GM19043 (cell line): Measurements from ENCODE around the gene SERPINA1.
"Not testable (repeated sequence)": the region's sequence is repeated elsewhere in the genome, so short reads cannot be mapped to it uniquely, and the experiment has no call there.

Experiments used
- ATAC-seq: cut with Tn5 transposase; IDR thresholded peaks from one replicate; pipeline ENCODE4 v1.9.1; 2021; ENCODE audit warnings: low read depth; ENCODE audit not compliant: unreplicated experiment

Gene SERPINA1

GRCh38 chr14:94373708-94374107, 14.7 kb downstream of the SERPINA1 start:
- ATAC-seq: no peak

GRCh38 chr14:94372021-94372605, 16.3 kb downstream of the SERPINA1 start:
- ATAC-seq: no peak

- ATAC-seq: no peak
Measured at GRCh38 chr14:94370524-94370910, 17.9 kb downstream of the SERPINA1 start.

- ATAC-seq: not testable (repeated sequence)
Measured at GRCh38 chr14:94369766-94370523, 18.5 kb downstream of the SERPINA1 start.

- ATAC-seq: no peak
Measured at GRCh38 chr14:94368956-94369355, 19.4 kb downstream of the SERPINA1 start.

- no peak for ATAC-seq
Measured at GRCh38 chr14:94368243-94368590, 20.2 kb downstream of the SERPINA1 start.

GRCh38 chr14:94367347-94368242, 20.8 kb downstream of the SERPINA1 start:
- ATAC-seq: no peak

- no peak for ATAC-seq
Measured at GRCh38 chr14:94366146-94366915, 22.1 kb downstream of the SERPINA1 start, which contains the start of gene SERPINA2. Gene SERPINA2 (minus strand): TSS chr14:94366698.

- ATAC-seq: no peak
Measured at GRCh38 chr14:94365624-94366023, 22.8 kb downstream of the SERPINA1 start.

GRCh38 chr14:94364964-94365363, 23.4 kb downstream of the SERPINA1 start:
- no peak for ATAC-seq

- no peak for ATAC-seq
Measured at GRCh38 chr14:94364037-94364436, 24.4 kb downstream of the SERPINA1 start.

GRCh38 chr14:94363151-94363624, 25.2 kb downstream of the SERPINA1 start:
- ATAC-seq: no peak

- no peak for ATAC-seq
Measured at GRCh38 chr14:94362614-94363133, 25.7 kb downstream of the SERPINA1 start.

- no peak for ATAC-seq
Measured at GRCh38 chr14:94361682-94362081, 26.7 kb downstream of the SERPINA1 start.

- ATAC-seq: no peak
Measured at GRCh38 chr14:94360945-94361565, 27.3 kb downstream of the SERPINA1 start.

- no peak for ATAC-seq
Measured at GRCh38 chr14:94357166-94357565, 31.2 kb downstream of the SERPINA1 start.

- ATAC-seq: no peak
Measured at GRCh38 chr14:94356379-94357056, 31.9 kb downstream of the SERPINA1 start.

- ATAC-seq: no peak
Measured at GRCh38 chr14:94355191-94355794, 33.1 kb downstream of the SERPINA1 start.
